PC-3 (cell line): Measurements from ENCODE around the gene ANAPC16.

Source experiments
- CTCF ChIP-seq: fragments of 300-600 bp; sonication (generic); conservative IDR thresholded peaks from 2 replicates; pipeline ENCODE4 v1.5.1; 2017; ENCODE audit warnings: antibody characterized with exemption, low read depth, mild to moderate bottlenecking, low read length
- EZH2 ChIP-seq: fragments of 300-600 bp; sonication (generic); IDR thresholded peaks from one replicate; pipeline ENCODE4 v1.6.1; 2017; ENCODE audit warnings: antibody characterized with exemption, mild to moderate bottlenecking, low read length; ENCODE audit not compliant: unreplicated experiment
- EZH2phosphoT487 ChIP-seq: fragments of 300-600 bp; sonication (generic); IDR thresholded peaks from 2 replicates; pipeline ENCODE4 v1.6.1; 2018; ENCODE audit warnings: mild to moderate bottlenecking, antibody characterized with exemption, low read length, borderline replicate concordance

- TF ChIP-seq EZH2 (no peak), CTCF (no peak), EZH2phosphoT487 (no peak)
Observed at GRCh38 chr10:72275351-72276012, 59.7 kb downstream of the ANAPC16 start.
